Endothelial cell of umbilical vein (primary cell): ENCODE measurements around the gene FMNL2. TPM values are rescaled to one million over a fixed set of nuclear protein-coding genes. Genes with fewer than 3 reads are reported as not detected.

Experiments used
- BruUV-seq: library from RNA; stranded (reverse); fragments of 400-500 nt; replicated peaks from 2 replicates; lab custom pipeline; 2021; lab: Mats Ljungman, UMichigan
- CTCF ChIA-PET: fragments of 300-600, 350-600 bp; sonication (Branson Sonifier 250); formaldehyde crosslinking; loops from one replicate; lab custom pipeline; 2021; ENCODE audit warnings: antibody characterized with exemption, inconsistent platforms; lab: Charles Lee
- POLR2A ChIA-PET: fragments of 300-600, 350-600 bp; sonication (Branson Sonifier 250); formaldehyde crosslinking; loops from one replicate; lab custom pipeline; 2021; ENCODE audit warnings: antibody characterized with exemption, inconsistent platforms; lab: Charles Lee
- DNase-seq: peaks from one replicate; pipeline ENCODE4 v3.0.0-alpha.2; 2011; ENCODE audit warnings: low read depth, low spot score
- FAIRE-seq: peaks from 2 replicates; lab custom pipeline; 2011; peaks lifted over from hg19 to GRCh38; lab: Jason Lieb, UNC
- H2AFZ ChIP-seq: 2 replicates; pipeline ENCODE4 v1.6.0; 2012; ENCODE audit warnings: low read depth, low read length, control low read depth, inconsistent platforms
- H3K27ac ChIP-seq: 2 replicates; pipeline ENCODE4 v1.5.1; 2011; ENCODE audit warnings: low read depth, mild to moderate bottlenecking, control low read depth, low read length, moderate library complexity; ENCODE audit not compliant: insufficient read depth
- H3K27me3 ChIP-seq, 2 experiments: 2 replicates each; pipeline versions ENCODE4 v1.6.0 to v1.6.1; 2011; ENCODE audit warnings: low read length in 2 of 2, mixed read lengths in 1 of 2; ENCODE audit not compliant: control insufficient read depth in 2 of 2, insufficient read depth in 2 of 2
- H3K36me3 ChIP-seq, 2 experiments: 2 replicates in 1 of 2; 3 replicates in 1 of 2; pipeline ENCODE4 v1.5.1; 2011; ENCODE audit warnings: low read length in 2 of 2, mild to moderate bottlenecking in 1 of 2, moderate library complexity in 1 of 2; ENCODE audit not compliant: control insufficient read depth in 2 of 2, insufficient read depth in 2 of 2; ENCODE audit errors: extremely low read depth in 1 of 2
- H3K4me1 ChIP-seq: 3 replicates; pipeline ENCODE4 v1.5.1; 2011; ENCODE audit warnings: mild to moderate bottlenecking, low read length; ENCODE audit not compliant: control insufficient read depth, insufficient read depth; ENCODE audit errors: extremely low read depth
- H3K4me2 ChIP-seq: 2 replicates; pipeline ENCODE4 v1.6.1; 2011; ENCODE audit warnings: low read length, control low read depth, mixed read lengths; ENCODE audit not compliant: insufficient read depth
- H3K4me3 ChIP-seq, 3 experiments: fragments of 200-600 bp in 1 of 3; sonication (generic), shearing (Covaris generic) in 1 of 3; replicated peaks in 1 of 3; 2 replicates each; pipeline ENCODE4 v1.5.1; 2011 to 2016; ENCODE audit warnings: control low read depth in 3 of 3, low read length in 3 of 3, mild to moderate bottlenecking in 2 of 3, inconsistent platforms in 1 of 3, low read depth in 1 of 3, moderate library complexity in 1 of 3; ENCODE audit not compliant: insufficient read depth in 1 of 3
- H3K79me2 ChIP-seq: 2 replicates; pipeline ENCODE4 v1.6.0; 2012; ENCODE audit warnings: low read length, inconsistent platforms; ENCODE audit not compliant: control insufficient read depth, insufficient read depth
- H3K9ac ChIP-seq: replicated peaks from 2 replicates; pipeline ENCODE3; 2011; ENCODE audit warnings: low read length, control low read depth; ENCODE audit not compliant: insufficient read depth; ENCODE audit errors: extremely low read depth
- H3K9me1 ChIP-seq: replicated peaks from 3 replicates; pipeline ENCODE4 v1.6.0; 2011; ENCODE audit warnings: mild to moderate bottlenecking, low read length; ENCODE audit not compliant: control insufficient read depth, insufficient read depth; ENCODE audit errors: extremely low read depth
- H3K9me3 ChIP-seq: replicated peaks from 2 replicates; pipeline ENCODE4 v1.5.1; 2012; ENCODE audit warnings: low read length, inconsistent platforms; ENCODE audit not compliant: control insufficient read depth, insufficient read depth
- H4K20me1 ChIP-seq: replicated peaks from 2 replicates; pipeline ENCODE3; 2011; ENCODE audit warnings: mild to moderate bottlenecking, low read length; ENCODE audit not compliant: control insufficient read depth, insufficient read depth; ENCODE audit errors: extremely low read depth
- EZH2 ChIP-seq: IDR thresholded peaks from 2 replicates; pipeline ENCODE4 v1.6.1; 2012; ENCODE audit warnings: borderline replicate concordance, low read depth, mild to moderate bottlenecking, moderate library complexity, low read length, inconsistent platforms; ENCODE audit not compliant: severe bottlenecking
- FOS ChIP-seq: IDR thresholded peaks from 2 replicates; pipeline ENCODE4 v1.6.1; 2011; ENCODE audit warnings: mild to moderate bottlenecking, low read length, moderate library complexity, borderline replicate concordance; ENCODE audit not compliant: insufficient read depth
- GATA2 ChIP-seq: IDR thresholded peaks from 2 replicates; pipeline ENCODE4 v1.7.0; 2011; ENCODE audit warnings: low read depth, mild to moderate bottlenecking, moderate library complexity, mixed read lengths, low read length; ENCODE audit not compliant: insufficient read length, insufficient read depth
- JUN ChIP-seq: IDR thresholded peaks from 2 replicates; pipeline ENCODE4 v1.6.1; 2011; ENCODE audit warnings: borderline replicate concordance, low read depth; ENCODE audit not compliant: insufficient read length, insufficient read depth
- MYC ChIP-seq: IDR thresholded peaks from one replicate; pipeline ENCODE4 v1.6.1; 2011; ENCODE audit warnings: mild to moderate bottlenecking, low read depth, low read length
- POLR2A ChIP-seq: IDR thresholded peaks from 2 replicates; pipeline ENCODE4 v1.6.1; 2012; ENCODE audit warnings: low read depth, mild to moderate bottlenecking, control low read depth, low read length
- POLR2AphosphoS5 ChIP-seq: IDR thresholded peaks from 2 replicates; pipeline ENCODE4 v1.6.1; 2012; ENCODE audit warnings: low read depth, mild to moderate bottlenecking, control low read depth, low read length, moderate library complexity; ENCODE audit not compliant: insufficient read depth
- dilution Hi-C: fragments of 300-500 bp; cut with MboI; formaldehyde crosslinking; loops from one replicate; pipeline ENCODE4 v1.15.0; 2019; ENCODE audit warnings: low sequenced_read_pairs; ENCODE audit not compliant: extremely low pct_ligation_motif_present
- intact Hi-C: fragments of 100-400 bp; cut with micrococcal nuclease; formaldehyde crosslinking; loops from one replicate; pipeline ENCODE4 v1.10.0; 2022
- polyA plus RNA-seq, 4 experiments: library from polyadenylated mRNA; depleted of rRNA in 3 of 4; stranded (reverse) in 3 of 4; unstranded in 1 of 4; fragments of >200 nt; gene quantifications; 2 replicates each; pipeline versions ENCODE4 v1.2.1 to v1.2.3, GENCODE V29; 2011 to 2012; ENCODE audit warnings: missing spikeins in 1 of 4
- total RNA-seq: library from RNA; stranded (reverse); gene quantifications from 2 replicates; pipeline ENCODE4 v1.2.3, GENCODE V29; 2021
- TF ChIP-seq, protein P1 (sequence below), 2 donors: IDR thresholded peaks; 1 replicate in 1 of 2; 2 replicates in 1 of 2; pipeline ENCODE4 v1.5.1; 2011; ENCODE audit warnings: low read length in 2 of 2, mild to moderate bottlenecking in 2 of 2, moderate library complexity in 2 of 2, control low read depth in 1 of 2, inconsistent platforms in 1 of 2, low read depth in 1 of 2; ENCODE audit not compliant: insufficient read depth in 1 of 2; ENCODE audit errors: extremely low read depth in 1 of 2
- TF ChIP-seq, protein P2 (sequence below): IDR thresholded peaks from 2 replicates; pipeline ENCODE4 v1.6.1; 2011; ENCODE audit not compliant: insufficient read depth, insufficient read length

FMNL2 gene
- total and polyA plus RNA-seq, 2 donors (not counting 3 experiments of a cell fraction or from before 2014, with no cell fraction given): 8.3 to 28.0 TPM

DNA sequence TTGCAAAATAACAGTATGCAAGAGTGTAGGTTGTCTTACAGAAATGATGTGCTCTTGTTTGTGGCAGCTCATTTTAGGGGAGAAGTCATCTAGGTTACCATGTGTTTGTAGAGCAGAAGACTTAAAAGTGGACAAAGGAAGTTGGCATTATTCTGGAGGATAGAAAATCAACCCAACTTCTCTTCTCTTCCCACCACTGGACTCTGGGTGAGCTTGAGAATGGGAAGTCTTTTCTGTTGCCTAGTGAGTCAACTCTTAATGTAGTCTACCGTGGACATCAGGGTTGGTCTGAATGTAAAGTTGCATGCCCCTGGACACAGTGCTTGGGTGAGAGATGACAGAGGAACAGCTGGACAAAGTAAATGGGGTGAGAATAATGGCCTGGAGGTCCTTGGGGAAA is 98.3 kb downstream of the FMNL2 start:
- Histone ChIP-seq H3K27me3 (no peaks in the 10 kb centered on the region), H3K9me3 (no peaks in the 10 kb centered on the region), H3K27ac (no peak overlapping the region), H3K4me1 (no peaks in the 10 kb centered on the region), H3K9ac (no peak overlapping the region), H3K9me1 (no peaks in the 10 kb centered on the region), H3K4me3 (no peak overlapping the region), H3K4me2 (no peak overlapping the region), H2AFZ (no peak overlapping the region), H4K20me1 (no peaks in the 10 kb centered on the region), H3K36me3 (no peaks in the 10 kb centered on the region), H3K79me2 (peaks cover 6% of the 10 kb centered on the region)
- no TSS peak for BruUV-seq
- CTCF ChIA-PET: interaction anchor here (1.2 kb wide), 1 partner anchor 140 kb away, joined by 3 read pairs; no protein-coding TSS in a partner anchor
- FAIRE-seq (no peak), DNase-seq (no peak)
- intact Hi-C loops: no loop called here
- TF ChIP-seq EZH2 (no peak), POLR2A (no peak), JUN (no peak), POLR2AphosphoS5 (no peak), FOS (no peak), MYC (no peak), GATA2 (no peak)
- TF ChIP-seq, protein P1, sequence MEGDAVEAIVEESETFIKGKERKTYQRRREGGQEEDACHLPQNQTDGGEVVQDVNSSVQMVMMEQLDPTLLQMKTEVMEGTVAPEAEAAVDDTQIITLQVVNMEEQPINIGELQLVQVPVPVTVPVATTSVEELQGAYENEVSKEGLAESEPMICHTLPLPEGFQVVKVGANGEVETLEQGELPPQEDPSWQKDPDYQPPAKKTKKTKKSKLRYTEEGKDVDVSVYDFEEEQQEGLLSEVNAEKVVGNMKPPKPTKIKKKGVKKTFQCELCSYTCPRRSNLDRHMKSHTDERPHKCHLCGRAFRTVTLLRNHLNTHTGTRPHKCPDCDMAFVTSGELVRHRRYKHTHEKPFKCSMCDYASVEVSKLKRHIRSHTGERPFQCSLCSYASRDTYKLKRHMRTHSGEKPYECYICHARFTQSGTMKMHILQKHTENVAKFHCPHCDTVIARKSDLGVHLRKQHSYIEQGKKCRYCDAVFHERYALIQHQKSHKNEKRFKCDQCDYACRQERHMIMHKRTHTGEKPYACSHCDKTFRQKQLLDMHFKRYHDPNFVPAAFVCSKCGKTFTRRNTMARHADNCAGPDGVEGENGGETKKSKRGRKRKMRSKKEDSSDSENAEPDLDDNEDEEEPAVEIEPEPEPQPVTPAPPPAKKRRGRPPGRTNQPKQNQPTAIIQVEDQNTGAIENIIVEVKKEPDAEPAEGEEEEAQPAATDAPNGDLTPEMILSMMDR (IDR thresholded peaks at IDR 0.05; ENCODE audit: extremely low read depth in 1 of 2, insufficient read depth in 1 of 2, low read depth in 1 of 2, low read length in 2 of 2): no peak
- TF ChIP-seq, protein P2, sequence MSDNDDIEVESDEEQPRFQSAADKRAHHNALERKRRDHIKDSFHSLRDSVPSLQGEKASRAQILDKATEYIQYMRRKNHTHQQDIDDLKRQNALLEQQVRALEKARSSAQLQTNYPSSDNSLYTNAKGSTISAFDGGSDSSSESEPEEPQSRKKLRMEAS: no peak
- POLR2A ChIA-PET: no interaction called here
- dilution Hi-C loops: no loop called here
